Muscle layer of duodenum (tissue), 2 donors: ENCODE measurements around the gene RASGRP4.

Experiments
- H3K27ac ChIP-seq: one replicate; pipeline ENCODE4 v1.7.0; 2013; ENCODE audit warnings: mild to moderate bottlenecking, low read length
- H3K27me3 ChIP-seq: one replicate; pipeline ENCODE4 v1.7.0; 2013; ENCODE audit warnings: low read depth, mild to moderate bottlenecking, control low read depth, low read length
- H3K36me3 ChIP-seq, 2 donors: one replicate each; pipeline ENCODE4 v1.7.0; 2013; ENCODE audit warnings: low read length in 2 of 2, control low read depth in 1 of 2, mild to moderate bottlenecking in 1 of 2; ENCODE audit not compliant: insufficient read depth in 2 of 2, control insufficient read depth in 1 of 2
- H3K4me1 ChIP-seq, 2 donors: one replicate each; pipeline ENCODE4 v1.7.0; 2013; ENCODE audit warnings: low read length in 2 of 2, mild to moderate bottlenecking in 2 of 2, control low read depth in 1 of 2, moderate library complexity in 1 of 2; ENCODE audit not compliant: insufficient read depth in 2 of 2, control insufficient read depth in 1 of 2
- H3K4me3 ChIP-seq, 2 donors: one replicate each; pipeline ENCODE4 v1.7.0; 2013; ENCODE audit warnings: low read length in 2 of 2, low read depth in 1 of 2, mild to moderate bottlenecking in 1 of 2
- H3K9me3 ChIP-seq, 2 donors: one replicate each; pipeline ENCODE4 v1.7.0; 2013; ENCODE audit warnings: low read length in 2 of 2, control low read depth in 1 of 2, mild to moderate bottlenecking in 1 of 2; ENCODE audit not compliant: control insufficient read depth in 1 of 2
- donor health status: healthy.

RASGRP4 gene

GRCh38 chr19:38399537-38399936 lies 26.5 kb downstream of the RASGRP4 start:
- Histone ChIP-seq H3K4me1 (no peaks in the 10 kb centered on the region), H3K4me3 (no peak overlapping the region), H3K9me3 (no peaks in the 10 kb centered on the region), H3K36me3 (no peaks in the 10 kb centered on the region), H3K27ac (no peak overlapping the region), H3K27me3 (peaks cover 20% of the 10 kb centered on the region)

DNA sequence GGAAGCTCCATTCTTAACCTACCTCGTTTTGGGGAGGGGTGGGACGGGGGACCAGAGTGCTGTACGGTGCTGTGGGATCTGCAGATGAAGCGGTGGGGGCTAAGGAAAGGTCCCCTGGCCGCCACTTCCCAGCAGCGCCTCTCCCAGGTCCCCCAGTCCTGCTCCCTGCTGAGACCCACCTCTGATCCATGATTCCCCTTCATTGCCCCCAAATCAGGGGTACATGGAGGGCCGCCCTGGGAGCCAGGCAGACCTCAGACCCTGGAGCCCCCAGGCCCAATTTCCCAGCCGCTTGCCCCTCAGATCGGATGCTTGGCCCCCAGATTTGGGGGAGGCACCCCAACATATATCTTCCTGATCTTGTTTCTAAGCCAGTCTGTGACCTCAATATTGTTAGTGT lies 26.9 kb downstream of the RASGRP4 start:
- Histone ChIP-seq H3K4me3 (no peak overlapping the region), H3K27me3 (peaks cover 24% of the 10 kb centered on the region)

GRCh38 chr19:38395381-38396114 lies 30.5 kb downstream of the RASGRP4 start:
- no peaks in the 10 kb centered on the region for H3K4me1 ChIP-seq
- no peaks in the 10 kb centered on the region for H3K9me3 ChIP-seq
- H3K27ac ChIP-seq: no peak overlapping the region
- H3K4me3 ChIP-seq: no peak overlapping the region
- H3K27me3 ChIP-seq: peaks cover 27% of the 10 kb centered on the region
- H3K36me3 ChIP-seq: no peaks in the 10 kb centered on the region

More for the DNA sequence above, 26.9 kb downstream of the RASGRP4 start:
- Histone ChIP-seq H3K9me3 (no peaks in the 10 kb centered on the region), H3K4me1 (no peaks in the 10 kb centered on the region), H3K36me3 (no peaks in the 10 kb centered on the region), H3K27ac (no peak overlapping the region)

GRCh38 chr19:38394488-38394887 lies 31.5 kb downstream of the RASGRP4 start:
- Histone ChIP-seq H3K9me3 (no peaks in the 10 kb centered on the region), H3K27me3 (peaks cover 19% of the 10 kb centered on the region), H3K27ac (no peak overlapping the region), H3K4me3 (no peak overlapping the region), H3K36me3 (no peaks in the 10 kb centered on the region), H3K4me1 (no peaks in the 10 kb centered on the region)

- H3K27ac ChIP-seq: no peak overlapping the region
Measured at GRCh38 chr19:38392707-38393308, 33.2 kb downstream of the RASGRP4 start.

GRCh38 chr19:38391911-38392464 lies 34.0 kb downstream of the RASGRP4 start:
- no peak overlapping the region for H3K27ac ChIP-seq
- peaks cover 19% of the 10 kb centered on the region for H3K27me3 ChIP-seq
- H3K4me1 ChIP-seq: peaks cover 3 to 20% of the 10 kb centered on the region in 2 donors
- H3K36me3 ChIP-seq: no peaks in the 10 kb centered on the region
- H3K9me3 ChIP-seq: no peaks in the 10 kb centered on the region
- H3K4me3 ChIP-seq: no peak overlapping the region

More at GRCh38 chr19:38392707-38393308, 33.2 kb downstream of the RASGRP4 start:
- H3K4me3 ChIP-seq: no peak overlapping the region
- peaks cover 23% of the 10 kb centered on the region for H3K27me3 ChIP-seq
- H3K9me3 ChIP-seq: no peaks in the 10 kb centered on the region
- H3K36me3 ChIP-seq: no peaks in the 10 kb centered on the region
- H3K4me1 ChIP-seq: peaks cover 0 to 15% of the 10 kb centered on the region in 2 donors

GRCh38 chr19:38389957-38390924 lies 35.8 kb downstream of the RASGRP4 start:
- Histone ChIP-seq H3K36me3 (no peaks in the 10 kb centered on the region), H3K4me1 (peaks cover 3 to 28% of the 10 kb centered on the region in 2 donors), H3K27ac (no peak overlapping the region), H3K4me3 (no peak overlapping the region), H3K27me3 (peaks cover 18% of the 10 kb centered on the region), H3K9me3 (no peaks in the 10 kb centered on the region)

DNA sequence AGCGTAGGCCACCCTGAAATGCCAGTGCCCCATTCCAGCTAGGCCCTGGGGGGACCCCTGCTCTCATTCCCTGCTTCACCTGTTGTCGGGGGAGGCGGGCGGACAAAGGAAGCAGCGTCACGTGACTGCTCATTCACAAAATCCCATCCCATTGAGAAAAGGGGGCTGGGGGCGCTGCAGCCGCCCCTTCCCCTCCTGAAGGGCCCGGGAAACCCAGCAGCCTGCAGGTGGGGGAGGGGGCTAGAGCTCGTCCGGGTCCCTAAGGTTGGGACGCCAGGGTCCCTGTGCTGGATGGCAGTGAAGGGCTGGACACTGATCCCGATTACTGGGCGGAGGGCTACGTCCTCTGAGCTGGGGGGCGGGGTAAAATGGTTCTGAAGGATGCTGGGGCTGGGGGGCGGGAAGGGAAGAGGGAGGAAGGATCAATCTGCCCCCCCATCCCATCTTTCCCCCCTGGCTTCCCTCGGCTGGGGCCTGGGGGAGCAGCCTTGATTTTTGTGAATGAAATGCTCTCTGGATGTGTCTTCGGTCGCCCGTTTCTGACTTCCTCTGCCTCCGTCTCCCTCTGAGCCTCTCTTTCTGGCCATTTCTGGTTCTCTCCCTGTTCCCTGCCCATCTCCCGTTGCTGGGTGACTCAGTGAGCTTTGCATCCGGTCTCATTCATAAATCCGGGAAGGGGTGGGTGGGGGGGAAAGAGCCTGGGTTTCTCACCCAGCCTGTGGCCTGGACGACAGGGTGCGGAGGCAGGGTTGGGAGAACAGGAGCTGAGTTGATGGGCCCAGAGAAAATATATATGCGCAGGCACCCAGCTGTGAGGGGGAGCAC lies 36.7 kb downstream of the RASGRP4 start:
- Histone ChIP-seq H3K27me3 (peaks cover 9% of the 10 kb centered on the region), H3K4me3 (peak overlapping the region; percentile 37 to 71), H3K4me1 (peaks cover 3 to 28% of the 10 kb centered on the region in 2 donors), H3K9me3 (no peaks in the 10 kb centered on the region), H3K36me3 (peaks cover under 1 to 9% of the 10 kb centered on the region in 2 donors), H3K27ac (peak overlapping the region; percentile 8)

GRCh38 chr19:38388349-38389100 lies 37.5 kb downstream of the RASGRP4 start, which contains the start of gene SPRED3:
SPRED3 (plus strand) TSS chr19:38388697; CDS start chr19:38390303, 1,606 bp downstream.
- Histone ChIP-seq H3K36me3 (peaks cover 8 to 17% of the 10 kb centered on the region in 2 donors), H3K4me1 (peaks cover 3 to 28% of the 10 kb centered on the region in 2 donors), H3K4me3 (peak within 1 kb of the TSS; percentile 60 to 71), H3K9me3 (no peaks in the 10 kb centered on the region), H3K27ac (peak within 1 kb of the TSS; percentile 8), H3K27me3 (peaks cover 4% of the 10 kb centered on the region)
